ENCODE results near the gene POLDIP2.

The POLDIP2 gene

DNA sequence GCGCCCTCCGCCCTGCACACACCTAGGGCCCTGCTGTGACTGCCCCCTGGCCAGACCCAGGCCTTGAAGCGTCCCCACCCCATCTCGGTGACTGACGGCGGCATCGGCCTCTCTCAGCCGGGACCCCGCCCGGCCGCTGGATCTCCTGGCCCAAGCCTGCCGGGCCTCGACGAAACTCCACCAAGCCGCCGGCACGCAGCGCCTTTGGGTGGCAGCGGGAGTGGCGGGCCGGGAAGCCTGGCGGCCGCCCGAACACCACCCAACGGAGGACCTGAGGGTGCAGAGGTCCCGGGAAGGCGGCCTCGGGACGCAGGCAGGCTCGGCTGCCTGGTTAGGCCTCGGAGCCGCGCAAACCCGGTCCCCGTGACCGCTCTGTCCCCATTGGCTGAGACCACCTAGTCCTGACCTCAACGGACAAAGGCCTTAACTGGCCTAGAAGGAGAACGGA, 50.3 kb downstream of the POLDIP2 start:
- DNase-seq = no peak

DNA sequence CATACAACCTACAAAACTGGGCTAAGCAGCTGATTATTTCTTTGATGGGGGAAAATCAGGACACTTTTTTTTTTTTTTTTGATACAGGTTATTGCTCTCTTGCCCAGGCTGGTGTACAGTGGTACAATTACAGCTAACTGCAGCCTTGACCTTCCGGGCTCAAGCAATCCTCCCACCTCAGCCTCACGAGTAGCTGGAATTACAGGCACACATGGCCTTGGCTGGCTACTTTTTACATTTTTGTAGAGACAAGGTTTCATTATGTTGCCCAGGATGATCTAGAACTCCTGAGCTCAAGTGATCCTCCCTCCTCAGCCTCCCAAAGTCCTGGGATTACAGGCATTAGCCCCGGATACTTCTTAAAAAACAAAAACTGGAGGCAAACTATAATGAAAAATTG, 58.9 kb downstream of the POLDIP2 start:
- DNase-seq = no peak

All from NCI-H1105 treated with DMSO at 0.1 percent for 48 hours (cell line).